H1 (cell line): Measurements from ENCODE around the gene ARHGEF10L. TPM values are rescaled to one million over a fixed set of nuclear protein-coding genes. Genes with fewer than 3 reads are reported as not detected.

Experiments
- CTCF ChIA-PET: fragments of 300-600 bp; sonication (Branson Sonifier 250); formaldehyde crosslinking; loops from one replicate; lab custom pipeline; 2021; ENCODE audit not compliant: partially characterized antibody; lab: Charles Lee
- POLR2A ChIA-PET: fragments of 300-600 bp; sonication (Branson Sonifier 250); formaldehyde crosslinking; loops from one replicate; lab custom pipeline; 2021; ENCODE audit warnings: inconsistent platforms; ENCODE audit not compliant: partially characterized antibody; lab: Charles Lee
- DNase-seq, 2 experiments: peaks; one replicate each; pipeline versions ENCODE4 v3.0.0 to v3.0.0-alpha.2; 2010 to 2022; ENCODE audit warnings: low spot score in 2 of 2, low read depth in 1 of 2, mixed read lengths in 1 of 2
- FAIRE-seq: peaks from 2 replicates; lab custom pipeline; 2011; peaks lifted over from hg19 to GRCh38; lab: Jason Lieb, UNC
- H2AFZ ChIP-seq: 2 replicates; pipeline ENCODE4 v1.8.1; 2012; ENCODE audit warnings: low read length, inconsistent platforms
- H2AK5ac ChIP-seq: 2 replicates; pipeline ENCODE4 v1.6.1; 2013; ENCODE audit warnings: low read depth, low read length
- H2BK120ac ChIP-seq: replicated peaks from 2 replicates; pipeline ENCODE3; 2013; ENCODE audit warnings: low read depth, low read length, inconsistent platforms
- H2BK12ac ChIP-seq: 2 replicates; pipeline ENCODE4 v1.6.1; 2013; ENCODE audit warnings: low read depth, low read length
- H2BK15ac ChIP-seq: 2 replicates; pipeline ENCODE4 v1.6.1; 2013; ENCODE audit warnings: low read length
- H2BK20ac ChIP-seq: 2 replicates; pipeline ENCODE4 v1.6.1; 2013; ENCODE audit warnings: low read length
- H2BK5ac ChIP-seq: 2 replicates; pipeline ENCODE4 v1.6.1; 2013; ENCODE audit warnings: low read depth, low read length
- H3K14ac ChIP-seq: 2 replicates; pipeline ENCODE4 v1.6.1; 2013; ENCODE audit warnings: inconsistent platforms; ENCODE audit not compliant: insufficient read length
- H3K18ac ChIP-seq: 2 replicates; pipeline ENCODE4 v1.6.1; 2013; ENCODE audit warnings: low read length; ENCODE audit errors: extremely low read depth
- H3K23ac ChIP-seq: 2 replicates; pipeline ENCODE4 v1.6.1; 2013; ENCODE audit warnings: inconsistent platforms; ENCODE audit not compliant: insufficient read length
- H3K23me2 ChIP-seq: 2 replicates; pipeline ENCODE4 v1.6.1; 2013; ENCODE audit warnings: low read depth, low read length
- H3K27ac ChIP-seq: 2 replicates; pipeline ENCODE4 v1.6.1; 2011; ENCODE audit warnings: low read depth, low read length, inconsistent platforms
- H3K27me3 ChIP-seq, 4 experiments: replicated peaks in 1 of 4; 1 replicate in 1 of 4; 2 replicates in 3 of 4; pipeline versions ENCODE4 v1.6.1 to v1.8.1; 2011 to 2013; ENCODE audit warnings: low read length in 3 of 4, mild to moderate bottlenecking in 3 of 4, inconsistent platforms in 2 of 4, mixed read lengths in 2 of 4, moderate library complexity in 1 of 4; ENCODE audit not compliant: control insufficient read depth in 3 of 4, insufficient read depth in 3 of 4; ENCODE audit errors: extremely low read depth in 1 of 4
- H3K36me3 ChIP-seq, 4 experiments: 2 replicates each; pipeline versions ENCODE4 v1.6.1 to v1.8.1; 2011 to 2013; ENCODE audit warnings: mild to moderate bottlenecking in 4 of 4, low read length in 3 of 4, moderate library complexity in 2 of 4, control low read depth in 1 of 4, inconsistent platforms in 1 of 4; ENCODE audit not compliant: insufficient read depth in 4 of 4, control insufficient read depth in 2 of 4
- H3K4ac ChIP-seq: replicated peaks from 2 replicates; pipeline ENCODE3; 2013; ENCODE audit warnings: low read length, low read depth, mixed read lengths, inconsistent platforms; ENCODE audit not compliant: insufficient read length
- H3K4me1 ChIP-seq, 4 experiments: replicated peaks in 1 of 4; 1 replicate in 1 of 4; 2 replicates in 3 of 4; pipeline versions ENCODE4 v1.6.1 to v1.8.1; 2011 to 2013; ENCODE audit warnings: low read length in 3 of 4, inconsistent platforms in 2 of 4, mixed read lengths in 1 of 4; ENCODE audit not compliant: insufficient read depth in 4 of 4, control insufficient read depth in 3 of 4
- H3K4me2 ChIP-seq, 2 experiments: 2 replicates each; pipeline versions ENCODE4 v1.6.1 to v1.8.1; 2011 to 2013; ENCODE audit warnings: low read depth in 2 of 2, low read length in 2 of 2, control low read depth in 1 of 2, inconsistent platforms in 1 of 2, mild to moderate bottlenecking in 1 of 2; ENCODE audit not compliant: insufficient read depth in 1 of 2
- H3K4me3 ChIP-seq, 4 experiments: fragments of 200-600, 300-600 bp in 1 of 4; sonication (generic), shearing (Covaris generic), sonication (Bioruptor Twin) in 1 of 4; 2 replicates each; pipeline versions ENCODE4 v1.5.1 to v1.8.1; 2011 to 2016; ENCODE audit warnings: low read length in 4 of 4, low read depth in 3 of 4, control low read depth in 2 of 4, inconsistent platforms in 2 of 4, mild to moderate bottlenecking in 2 of 4, mixed read lengths in 1 of 4, moderate library complexity in 1 of 4; ENCODE audit not compliant: insufficient read depth in 2 of 4; ENCODE audit errors: extremely low read depth in 1 of 4
- H3K56ac ChIP-seq: replicated peaks from 2 replicates; pipeline ENCODE3; 2013; ENCODE audit warnings: low read depth, mild to moderate bottlenecking, mixed read lengths, low read length, inconsistent platforms; ENCODE audit not compliant: insufficient read length
- H3K79me1 ChIP-seq: 2 replicates; pipeline ENCODE4 v1.6.1; 2013; ENCODE audit warnings: low read depth, low read length, control low read depth
- H3K79me2 ChIP-seq, 2 experiments: 2 replicates each; pipeline versions ENCODE4 v1.6.1 to v1.8.1; 2012 to 2013; ENCODE audit warnings: low read length in 2 of 2, mild to moderate bottlenecking in 2 of 2, inconsistent platforms in 1 of 2; ENCODE audit not compliant: insufficient read depth in 2 of 2, control insufficient read depth in 1 of 2
- H3K9ac ChIP-seq, 4 experiments: replicated peaks in 1 of 4; 1 replicate in 1 of 4; 2 replicates in 3 of 4; pipeline versions ENCODE4 v1.6.1 to v1.8.1; 2011 to 2013; ENCODE audit warnings: low read depth in 3 of 4, low read length in 3 of 4, control low read depth in 2 of 4, mild to moderate bottlenecking in 2 of 4, moderate library complexity in 2 of 4, inconsistent platforms in 1 of 4; ENCODE audit errors: extremely low read depth in 1 of 4
- H3K9me3 ChIP-seq, 2 experiments: 2 replicates each; pipeline versions ENCODE4 v1.6.1 to v1.8.1; 2012 to 2013; ENCODE audit warnings: mild to moderate bottlenecking in 2 of 2, moderate library complexity in 2 of 2, control low read depth in 1 of 2, inconsistent platforms in 1 of 2, low read depth in 1 of 2, low read length in 1 of 2, mixed read lengths in 1 of 2; ENCODE audit not compliant: insufficient read depth in 2 of 2
- H4K20me1 ChIP-seq, 2 experiments: replicated peaks in 1 of 2; 2 replicates each; pipeline versions ENCODE3 to v1.8.1; 2011 to 2013; ENCODE audit warnings: inconsistent platforms in 2 of 2, low read length in 2 of 2, mild to moderate bottlenecking in 1 of 2; ENCODE audit not compliant: insufficient read depth in 2 of 2, control insufficient read depth in 1 of 2
- H4K5ac ChIP-seq: 2 replicates; pipeline ENCODE4 v1.6.1; 2013; ENCODE audit warnings: low read length, low read depth, mixed read lengths, inconsistent platforms; ENCODE audit not compliant: insufficient read length
- H4K8ac ChIP-seq: 2 replicates; pipeline ENCODE4 v1.8.0; 2013; ENCODE audit warnings: mild to moderate bottlenecking, moderate library complexity, low read length, inconsistent platforms; ENCODE audit not compliant: insufficient read depth; ENCODE audit errors: extremely low read depth
- H4K91ac ChIP-seq: replicated peaks from 2 replicates; pipeline ENCODE3; 2013; ENCODE audit warnings: low read length, mixed read lengths, inconsistent platforms; ENCODE audit not compliant: insufficient read length
- BACH1 ChIP-seq: IDR thresholded peaks from 2 replicates; pipeline ENCODE4 v1.6.1; 2012; ENCODE audit warnings: low read length, improper control_type of control experiment
- KDM5A ChIP-seq: fragments of 200-600 bp; IDR thresholded peaks from 2 replicates; pipeline ENCODE4 v1.7.1; 2012; ENCODE audit warnings: mild to moderate bottlenecking, low read length, inconsistent platforms, mixed read lengths
- PHF8 ChIP-seq: fragments of 200-600 bp; sonication (generic); conservative IDR thresholded peaks from 2 replicates; pipeline ENCODE4 v1.7.1; 2012; ENCODE audit warnings: low read depth, mild to moderate bottlenecking, inconsistent platforms, low read length, moderate library complexity
- RAD21 ChIP-seq, 2 experiments: IDR thresholded peaks in 1 of 2; conservative IDR thresholded peaks in 1 of 2; 2 replicates each; pipeline ENCODE4 v1.6.1; 2011; ENCODE audit warnings: low read depth in 2 of 2, low read length in 2 of 2, improper control_type of control experiment in 1 of 2, inconsistent platforms in 1 of 2, mild to moderate bottlenecking in 1 of 2, moderate library complexity in 1 of 2
- SRF ChIP-seq: IDR thresholded peaks from 2 replicates; pipeline ENCODE4 v1.6.1; 2011; ENCODE audit warnings: mild to moderate bottlenecking, low read depth, low read length, moderate library complexity
- TBP ChIP-seq: IDR thresholded peaks from 2 replicates; pipeline ENCODE4 v1.6.1; 2011; ENCODE audit warnings: low read depth, low read length, improper control_type of control experiment
- WGBS, 2 experiments: shearing (Covaris generic) in 1 of 2; methylation state at CpG; one replicate each; pipeline versions ENCODE4 v1.1.6 to v1.1.7; 2013 to 2015; ENCODE audit warnings: low lambda C conversion rate in 2 of 2, mixed read lengths in 2 of 2, inconsistent platforms in 1 of 2, low coverage in 1 of 2, missing lambda C conversion rate in 1 of 2; ENCODE audit not compliant: insufficient replicate concordance in 2 of 2, insufficient coverage in 1 of 2, insufficient read length in 1 of 2; ENCODE audit errors: extremely low coverage in 1 of 2, missing lambda C conversion rate in 1 of 2; 5-methylcytosine and 5-hydroxymethylcytosine counted together
- polyA plus RNA-seq, 7 experiments: library from polyadenylated mRNA; depleted of rRNA in 3 of 7; stranded (reverse) in 5 of 7; unstranded in 2 of 7; fragments of >200 nt in 5 of 7; fragments of 200-250 nt in 2 of 7; gene quantifications; 1 replicate in 5 of 7; 2 replicates in 1 of 7; 4 replicates in 1 of 7; pipeline versions ENCODE4 v1.2.1 to v1.2.3, GENCODE V29; 2011 to 2013; ENCODE audit warnings: missing spikeins in 2 of 7, mixed read lengths in 2 of 7
- total RNA-seq: library from RNA; stranded (reverse); fragmentation: NEBNext Ultra II Directional; extraction: Animal tissue kit (Norgen Biotek cat#: 25700); gene quantifications from 2 replicates; pipeline ENCODE4 v1.2.1, GENCODE V29; 2021
- TF ChIP-seq, protein P1 (sequence below), 3 experiments: IDR thresholded peaks; 1 replicate in 2 of 3; 2 replicates in 1 of 3; pipeline versions ENCODE4 v1.5.1 to v1.6.1; 2011; ENCODE audit warnings: low read length in 3 of 3, mild to moderate bottlenecking in 3 of 3, inconsistent platforms in 2 of 3, low read depth in 1 of 3, moderate library complexity in 1 of 3; ENCODE audit not compliant: insufficient read depth in 1 of 3; ENCODE audit errors: control extremely low read depth in 1 of 3

ARHGEF10L gene
- total and polyA plus RNA-seq, 2 of the 8 experiments (the other 6 are each of a cell fraction or from before 2014, with no cell fraction given) = 33.6 to 39.6 TPM

DNA sequence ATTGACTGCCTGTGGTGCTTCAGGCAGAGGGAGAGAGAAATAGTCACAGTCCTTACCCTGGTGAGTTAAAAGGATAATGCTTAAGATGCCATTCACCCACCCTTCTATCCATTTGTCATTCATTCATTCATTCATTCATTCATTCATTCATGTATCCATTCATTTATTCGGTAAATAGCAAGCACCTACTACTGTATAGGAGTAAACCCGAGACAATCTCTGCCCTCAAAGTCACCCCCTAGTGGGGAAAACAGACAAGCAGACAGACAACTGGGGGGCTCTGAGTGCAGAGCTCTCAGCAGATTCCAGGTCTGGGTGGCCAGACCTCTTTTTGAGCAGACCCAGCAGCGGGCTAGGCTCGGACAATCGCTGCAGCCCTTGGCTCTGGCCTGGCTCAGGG lies 201.6 kb downstream of the ARHGEF10L start:
- H3K23ac ChIP-seq = no peak overlapping the region
- CTCF ChIA-PET = interaction anchor here (0.6 to 4.1 kb wide), 23 partner anchors 9 to 1459 kb away, joined by 3 to 26 read pairs (median 5); no protein-coding TSS in a partner anchor
- FAIRE-seq (no peak), DNase-seq (no peak)
- no peak overlapping the region for H3K4me2 ChIP-seq
- no peak overlapping the region for H4K91ac ChIP-seq
- H3K23me2 ChIP-seq = no peaks in the 10 kb centered on the region
- no peak overlapping the region for H3K14ac ChIP-seq
- H3K27ac ChIP-seq = no peak overlapping the region
- H3K56ac ChIP-seq = no peak overlapping the region
- H3K4me1 ChIP-seq = peaks cover 0 to 9% (median 1%) of the 10 kb centered on the region in 4 experiments; a peak in 5 of 7 replicates
- no peak overlapping the region for H3K4me3 ChIP-seq
- no peaks in the 10 kb centered on the region for H3K9me3 ChIP-seq
- no peak overlapping the region for H2AK5ac ChIP-seq
- H4K20me1 ChIP-seq = no peaks in the 10 kb centered on the region
- H2BK120ac ChIP-seq = no peak overlapping the region
- H3K79me2 ChIP-seq = no peaks in the 10 kb centered on the region
- H3K9ac ChIP-seq = no peak overlapping the region
- no peak overlapping the region for H2BK5ac ChIP-seq
- POLR2A ChIA-PET = no interaction called here
- TF ChIP-seq RAD21 (IDR thresholded peaks at IDR 0.05 in 1 of 2, conservative IDR thresholded peaks at IDR 0.05 in 1 of 2; ENCODE audit: low read depth in 2 of 2, low read length in 2 of 2) = peak; percentile 25 to 48; a peak in 3 of 4 replicates
- no peak for TF ChIP-seq TBP
- no peak for TF ChIP-seq KDM5A
- TF ChIP-seq PHF8 = no peak
- TF ChIP-seq, protein P1, sequence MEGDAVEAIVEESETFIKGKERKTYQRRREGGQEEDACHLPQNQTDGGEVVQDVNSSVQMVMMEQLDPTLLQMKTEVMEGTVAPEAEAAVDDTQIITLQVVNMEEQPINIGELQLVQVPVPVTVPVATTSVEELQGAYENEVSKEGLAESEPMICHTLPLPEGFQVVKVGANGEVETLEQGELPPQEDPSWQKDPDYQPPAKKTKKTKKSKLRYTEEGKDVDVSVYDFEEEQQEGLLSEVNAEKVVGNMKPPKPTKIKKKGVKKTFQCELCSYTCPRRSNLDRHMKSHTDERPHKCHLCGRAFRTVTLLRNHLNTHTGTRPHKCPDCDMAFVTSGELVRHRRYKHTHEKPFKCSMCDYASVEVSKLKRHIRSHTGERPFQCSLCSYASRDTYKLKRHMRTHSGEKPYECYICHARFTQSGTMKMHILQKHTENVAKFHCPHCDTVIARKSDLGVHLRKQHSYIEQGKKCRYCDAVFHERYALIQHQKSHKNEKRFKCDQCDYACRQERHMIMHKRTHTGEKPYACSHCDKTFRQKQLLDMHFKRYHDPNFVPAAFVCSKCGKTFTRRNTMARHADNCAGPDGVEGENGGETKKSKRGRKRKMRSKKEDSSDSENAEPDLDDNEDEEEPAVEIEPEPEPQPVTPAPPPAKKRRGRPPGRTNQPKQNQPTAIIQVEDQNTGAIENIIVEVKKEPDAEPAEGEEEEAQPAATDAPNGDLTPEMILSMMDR (IDR thresholded peaks at IDR 0.05; ENCODE audit: control extremely low read depth in 1 of 3, insufficient read depth in 1 of 3, low read depth in 1 of 3, low read length in 3 of 3) = peak; percentile 34 to 50 (median 50)
- no peak for TF ChIP-seq BACH1
- no peak for TF ChIP-seq SRF
- no peak overlapping the region for H2BK15ac ChIP-seq
- H2BK12ac ChIP-seq = no peak overlapping the region
- no peak overlapping the region for H2AFZ ChIP-seq
- no peaks in the 10 kb centered on the region for H3K36me3 ChIP-seq
- H3K18ac ChIP-seq = no peak overlapping the region
- H3K4ac ChIP-seq = no peak overlapping the region
- no peaks in the 10 kb centered on the region for H3K27me3 ChIP-seq
- no peak overlapping the region for H2BK20ac ChIP-seq
- 86% methylated on average over 5 of the region's 5 CpGs; no CpG with 5 or more reads in 1 of the 2 experiments for WGBS, 2 experiments
- no peak overlapping the region for H4K5ac ChIP-seq
- H4K8ac ChIP-seq = no peak overlapping the region
- H3K79me1 ChIP-seq = no peaks in the 10 kb centered on the region
